ENCODE measurements around the gene RNU2-1. TPM values are rescaled to one million over a fixed set of nuclear protein-coding genes. Genes with fewer than 3 reads are reported as not detected.
"Not testable (repeated sequence)": the region's sequence is repeated elsewhere in the genome, so short reads cannot be mapped to it uniquely, and the experiment has no call there.

Gene RNU2-1
- total RNA-seq, 1 donor from 2014 or later, result 7,149 TPM

- Mint-ChIP-seq H3K4me1 (peaks cover 45% of the 10 kb centered on the region), H3K27ac (peak overlapping the region; percentile 98), H3K36me3 (ENCODE audit: low read depth) (peaks cover 74% of the 10 kb centered on the region), H3K9me3 (no peaks in the 10 kb centered on the region), H3K27me3 (no peaks in the 10 kb centered on the region), H3K4me3 (peak overlapping the region; percentile 100)
- TF ChIP-seq CTCF (IDR thresholded peaks at IDR 0.05), result no peak
- DNase-seq (no peak), ATAC-seq (ENCODE audit: low read depth) (no peak)
- intact Hi-C loops (cut with micrococcal nuclease), result loop anchor here (1.0 to 5.0 kb wide), 2 partner anchors 42 to 191 kb away; partner anchors contain the start of genes NBR1 and VAT1
- ChIA-PET POLR2A (interaction anchor here (0.5 to 15.6 kb wide), 22 partner anchors 8 to 389 kb away, joined by 3 to 359 read pairs (median 8); partner anchors contain the start of genes BECN1, BRCA1, IFI35 and NBR1), CTCF (interaction anchor here (0.7 to 1.3 kb wide), 4 partner anchors 13 to 215 kb away, joined by 3 to 4 read pairs (median 4); partner anchors contain the start of genes NBR1 and RPL27)
These were observed 20.9 kb downstream of the RNU2-1 start for GRCh38 chr17:43212641-43213490.

GRCh38 chr17:43211480-43212402, 22.0 kb downstream of the RNU2-1 start, which contains the start of gene TMEM106A:
Gene TMEM106A, plus strand, starts transcription at chr17:43211875. Its CDS starts 1,167 bp downstream, at chr17:43213042.
- CTCF ChIA-PET, result interaction anchor here (0.9 to 1.5 kb wide), 6 partner anchors 11 to 213 kb away, joined by 3 to 7 read pairs (median 4); partner anchors contain the start of genes NBR1 and RPL27
- Mint-ChIP-seq H3K9me3 (no peaks in the 10 kb centered on the region), H3K27ac (peak within 1 kb of the TSS; percentile 98), H3K36me3 (ENCODE audit: low read depth) (peaks cover 68% of the 10 kb centered on the region), H3K27me3 (no peaks in the 10 kb centered on the region), H3K4me3 (peak within 1 kb of the TSS; percentile 100), H3K4me1 (peaks cover 45% of the 10 kb centered on the region)
- intact Hi-C loops (cut with micrococcal nuclease), result loop anchor here (1.0 to 5.0 kb wide), 5 partner anchors 40 to 213 kb away; partner anchors contain the start of genes BRCA1, NBR1, RPL27 and VAT1
- POLR2A ChIA-PET, result interaction anchor here (0.6 to 15.6 kb wide), 34 partner anchors 8 to 823 kb away, joined by 3 to 359 read pairs (median 6); partner anchors contain the start of genes BECN1, BRCA1, DHX8 and IFI35
- peak; percentile 89 for ATAC-seq (ENCODE audit: low read depth)
- DNase-seq, result peak; percentile 69
- no peak for TF ChIP-seq CTCF (IDR thresholded peaks at IDR 0.05)

- ChIA-PET CTCF (interaction anchor here (0.9 to 1.5 kb wide), 6 partner anchors 10 to 213 kb away, joined by 3 to 7 read pairs (median 4); partner anchors contain the start of genes NBR1 and RPL27), POLR2A (interaction anchor here (0.6 to 15.6 kb wide), 18 partner anchors 10 to 633 kb away, joined by 3 to 359 read pairs (median 8); partner anchors contain the start of genes DHX8, NBR1, PSMC3IP and RPL27)
- DNase-seq, result no peak
- no peak for TF ChIP-seq CTCF (IDR thresholded peaks at IDR 0.05)
- Mint-ChIP-seq H3K27ac (peak overlapping the region; percentile 98), H3K4me3 (peak overlapping the region; percentile 100), H3K9me3 (no peaks in the 10 kb centered on the region), H3K4me1 (peaks cover 45% of the 10 kb centered on the region), H3K36me3 (ENCODE audit: low read depth) (peaks cover 64% of the 10 kb centered on the region), H3K27me3 (no peaks in the 10 kb centered on the region)
- intact Hi-C loops (cut with micrococcal nuclease), result loop anchor here (1.0 to 5.0 kb wide), 4 partner anchors 86 to 212 kb away; partner anchors contain the start of genes BRCA1, RPL27 and VAT1
- no peak for ATAC-seq (ENCODE audit: low read depth)
These were observed 22.7 kb downstream of the RNU2-1 start for GRCh38 chr17:43211123-43211479.

- TF ChIP-seq CTCF (IDR thresholded peaks at IDR 0.05), result no peak
- Mint-ChIP-seq H3K9me3 (no peaks in the 10 kb centered on the region), H3K27me3 (no peaks in the 10 kb centered on the region), H3K4me3 (peak overlapping the region; percentile 100), H3K27ac (peak overlapping the region; percentile 98), H3K4me1 (peaks cover 42% of the 10 kb centered on the region), H3K36me3 (ENCODE audit: low read depth) (peaks cover 60% of the 10 kb centered on the region)
- POLR2A ChIA-PET, result interaction anchor here (2.1 to 15.6 kb wide), 5 partner anchors 10 to 158 kb away, joined by 12 to 359 read pairs (median 45); partner anchors contain the start of gene NBR1
- CTCF ChIA-PET, result interaction anchor here (1.3 to 1.5 kb wide), 2 partner anchors 10 to 99 kb away, joined by 3 to 4 read pairs; no protein-coding TSS in a partner anchor
- intact Hi-C loops (cut with micrococcal nuclease), result loop anchor here (2.0 to 5.0 kb wide), 2 partner anchors 188 to 212 kb away; partner anchors contain the start of genes RPL27 and VAT1
- DNase-seq, result no peak
- no peak for ATAC-seq (ENCODE audit: low read depth)
These were observed 23.2 kb downstream of the RNU2-1 start for GRCh38 chr17:43210576-43210975.

GRCh38 chr17:43203013-43203412, 30.8 kb downstream of the RNU2-1 start:
- CTCF ChIA-PET; H3K4me3 Mint-ChIP-seq; H3K27ac Mint-ChIP-seq; H3K27me3 Mint-ChIP-seq; H3K9me3 Mint-ChIP-seq; H3K4me1 Mint-ChIP-seq; ATAC-seq (ENCODE audit: low read depth); intact Hi-C loops (cut with micrococcal nuclease); DNase-seq: not testable (repeated sequence)
- POLR2A ChIA-PET, result interaction anchor here (0.7 to 1.5 kb wide), 4 partner anchors 9 to 322 kb away, joined by 3 to 5 read pairs (median 3); partner anchors contain the start of gene TMEM106A
- H3K36me3 Mint-ChIP-seq (ENCODE audit: low read depth), result peaks cover 65% of the 10 kb centered on the region

Measured in activated B cell treated with CpG ODN at 0.5 μM for 24 hours (primary cell).